T-helper 22 cell (primary cell): ENCODE data around the gene FMNL2.

Experiments
- DNase-seq: peaks from one replicate; pipeline ENCODE4 v3.0.0-alpha.2; 2020; ENCODE audit warnings: low read depth

FMNL2 gene

GRCh38 chr2:152617456-152618192, 282.6 kb downstream of the FMNL2 start:
- DNase-seq, result no peak

DNA sequence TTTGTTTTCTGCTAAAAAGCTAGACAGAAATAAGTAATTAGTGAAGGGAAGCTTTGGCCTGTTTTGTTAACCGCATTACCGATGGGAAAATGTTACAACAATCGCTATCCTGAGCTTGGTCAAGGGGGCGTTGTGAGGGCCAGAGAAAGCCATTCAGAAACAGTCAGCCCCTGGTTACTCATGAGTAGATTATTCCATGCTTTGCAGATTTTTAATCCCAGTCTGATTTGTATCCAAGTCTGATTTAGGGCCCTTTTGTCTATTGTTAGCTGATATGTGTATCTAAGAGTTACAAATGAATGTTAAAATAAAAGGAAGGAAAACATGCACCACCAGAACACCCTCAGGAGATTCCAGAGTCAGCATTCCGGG, 283.2 kb downstream of the FMNL2 start:
- no peak for DNase-seq

- DNase-seq, result no peak
Measured at GRCh38 chr2:152620208-152620607, 285.2 kb downstream of the FMNL2 start.

- no peak for DNase-seq
Measured at GRCh38 chr2:152620985-152621384, 286.0 kb downstream of the FMNL2 start.

GRCh38 chr2:152622219-152622618, 287.2 kb downstream of the FMNL2 start:
- no peak for DNase-seq

- no peak for DNase-seq
Measured at GRCh38 chr2:152623076-152623740, 288.2 kb downstream of the FMNL2 start.

DNA sequence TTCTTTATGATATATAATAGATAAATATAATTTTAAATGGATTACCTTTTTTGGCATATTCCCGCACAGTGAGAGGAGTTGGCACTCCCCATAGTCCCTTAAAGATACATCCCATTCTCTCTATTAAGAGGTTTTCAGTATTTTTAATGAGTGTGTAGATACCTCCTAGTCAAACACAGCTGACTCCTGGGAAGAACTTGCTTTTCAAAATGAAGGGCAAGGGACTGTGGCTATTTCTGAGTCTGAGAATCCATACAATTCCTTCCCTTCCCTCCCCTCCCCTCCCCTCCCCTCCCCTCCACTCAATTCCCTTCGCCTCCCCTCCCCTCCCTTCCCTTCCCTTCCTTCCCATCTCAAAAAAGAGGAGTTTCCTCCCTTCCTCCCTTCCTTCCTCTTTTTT, 288.8 kb downstream of the FMNL2 start:
- DNase-seq, result no peak

- DNase-seq, result no peak
Measured at GRCh38 chr2:152624805-152625204, 289.8 kb downstream of the FMNL2 start.

GRCh38 chr2:152626911-152627339, 292.0 kb downstream of the FMNL2 start:
- DNase-seq, result no peak

DNA sequence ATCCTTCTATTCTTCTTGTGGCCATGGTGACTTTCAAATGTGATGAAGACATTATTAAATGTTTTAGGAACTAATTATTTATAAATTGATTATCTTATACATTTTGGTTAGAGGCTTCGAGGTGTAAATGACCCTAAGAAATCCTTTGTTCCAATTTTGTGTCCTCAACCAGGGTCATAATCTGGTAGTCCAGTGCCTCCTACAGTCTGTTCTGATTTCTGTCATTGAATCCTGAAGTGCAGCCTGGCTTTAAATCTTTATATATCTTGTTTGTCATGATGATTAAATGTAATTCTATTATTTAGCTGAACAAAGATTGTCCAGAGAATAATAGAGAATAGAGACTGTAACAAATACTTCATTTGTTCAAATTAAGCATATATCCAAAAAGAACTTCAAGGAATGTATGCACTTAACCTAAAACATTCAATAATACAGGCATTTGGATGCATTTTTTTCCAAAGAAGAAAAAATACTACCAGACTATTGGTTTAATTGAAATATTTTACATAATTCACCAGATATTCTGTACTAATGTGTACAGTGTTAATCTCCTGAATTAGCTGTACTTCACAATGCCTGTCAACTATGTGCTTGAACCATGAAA, 292.5 kb downstream of the FMNL2 start:
- DNase-seq, result no peak

DNA sequence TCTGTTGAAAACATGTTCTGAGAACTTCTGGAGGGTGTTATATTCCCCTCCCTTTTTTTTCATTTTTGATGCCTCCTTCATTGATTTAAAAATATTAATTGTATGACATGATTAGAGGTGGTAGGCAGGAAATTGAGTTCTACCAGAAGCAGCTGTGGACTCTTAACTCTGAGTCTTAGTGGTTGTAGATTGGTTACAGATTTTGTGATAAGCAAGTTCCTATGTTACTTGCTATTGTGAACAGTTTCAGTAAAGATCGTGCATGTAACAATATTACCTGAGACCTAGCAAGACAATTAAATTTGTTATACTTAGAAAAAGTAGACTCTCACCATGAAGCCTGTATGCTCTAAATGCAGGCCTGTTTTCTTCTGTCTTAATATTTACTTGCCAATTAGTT, 294.2 kb downstream of the FMNL2 start:
- no peak for DNase-seq

DNA sequence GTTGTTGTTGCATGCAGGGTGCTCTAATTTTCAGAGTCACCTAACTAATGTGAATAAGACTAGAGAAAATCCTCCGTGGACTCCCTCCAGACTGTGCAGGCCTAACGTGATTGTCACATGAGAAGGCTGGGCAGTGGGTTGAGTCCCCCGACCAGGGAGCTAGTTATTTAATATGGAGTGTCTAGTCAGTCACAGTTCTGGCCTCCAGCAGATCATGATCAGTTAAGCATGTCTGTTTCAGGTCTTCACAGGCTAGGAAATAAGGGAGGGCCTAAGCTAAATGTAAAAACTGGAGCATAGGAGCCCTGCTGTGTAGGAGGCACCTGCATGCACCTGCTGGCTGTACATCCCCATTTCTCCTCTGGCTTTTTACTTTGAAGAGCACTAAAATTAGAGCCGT, 295.5 kb downstream of the FMNL2 start:
- DNase-seq, result no peak

- DNase-seq, result no peak
Measured at GRCh38 chr2:152632736-152633135, 297.8 kb downstream of the FMNL2 start.

DNA sequence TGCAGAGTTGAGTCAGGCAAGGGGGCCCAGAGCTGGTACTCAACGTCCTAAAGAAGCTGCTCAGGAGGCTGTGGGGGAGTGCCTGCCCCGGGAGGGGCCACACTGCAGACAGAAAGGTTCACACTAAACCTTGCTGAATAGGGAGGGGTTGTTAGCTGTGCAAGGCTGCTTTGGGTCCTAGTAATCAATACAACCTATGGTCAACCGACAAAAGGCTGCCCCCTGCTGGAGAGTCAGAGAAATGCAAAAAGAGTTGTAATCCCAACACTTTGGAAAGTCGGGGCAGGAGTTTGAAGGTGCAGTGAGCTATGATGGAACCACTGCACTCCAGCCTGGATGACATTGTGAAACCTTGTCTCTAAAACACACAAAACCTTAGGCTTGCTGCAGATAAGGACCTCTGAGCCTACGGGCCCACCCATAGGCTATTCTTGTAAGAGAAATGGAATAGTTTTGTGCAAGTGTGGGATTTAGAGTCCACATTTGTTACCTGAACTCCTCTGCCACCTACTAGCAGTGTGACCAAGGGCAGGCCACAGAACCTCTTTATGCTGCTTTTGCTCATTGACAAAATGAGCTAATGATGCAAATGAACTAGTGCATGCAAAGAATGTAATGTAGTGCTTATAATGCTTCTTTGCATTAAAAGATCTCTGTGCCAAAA, 300.8 kb downstream of the FMNL2 start:
- no peak for DNase-seq

GRCh38 chr2:152637251-152637650, 302.3 kb downstream of the FMNL2 start:
- DNase-seq, result no peak

- DNase-seq, result no peak
Measured at GRCh38 chr2:152638056-152638455, 303.1 kb downstream of the FMNL2 start.

- DNase-seq, result no peak
Measured at GRCh38 chr2:152638590-152638989, 303.6 kb downstream of the FMNL2 start.

DNA sequence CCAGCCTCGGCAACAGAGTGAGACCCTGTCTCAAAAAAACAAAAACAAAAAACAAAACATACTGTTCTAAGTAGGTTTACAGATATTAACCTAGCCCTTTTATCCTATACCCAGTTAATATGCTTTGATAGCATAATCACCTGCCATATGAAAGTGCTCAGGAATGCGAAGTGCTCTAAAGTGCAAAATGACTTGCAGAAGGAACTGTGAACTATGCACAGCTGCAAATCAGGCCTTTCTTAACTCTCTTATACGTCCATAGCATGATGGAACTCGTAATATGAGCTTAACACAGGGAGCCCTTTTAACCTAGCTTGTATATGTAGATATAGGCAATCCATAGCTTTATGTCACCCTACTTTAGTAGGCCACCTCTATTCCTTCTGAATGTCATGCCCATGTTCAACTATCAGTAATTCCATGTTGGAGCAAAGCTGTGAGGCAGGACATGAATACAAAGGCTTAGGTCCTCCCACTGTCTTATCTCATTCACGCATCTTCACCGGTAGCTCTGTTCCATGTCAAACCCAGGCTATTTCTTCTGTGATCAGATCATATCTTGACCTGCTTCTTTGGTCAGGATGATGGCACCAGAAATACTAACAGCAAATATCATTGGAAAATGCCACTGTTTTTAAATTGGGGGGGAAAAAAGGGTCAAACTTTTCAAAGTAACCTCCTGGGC, 309.4 kb downstream of the FMNL2 start:
- no peak for DNase-seq

DNA sequence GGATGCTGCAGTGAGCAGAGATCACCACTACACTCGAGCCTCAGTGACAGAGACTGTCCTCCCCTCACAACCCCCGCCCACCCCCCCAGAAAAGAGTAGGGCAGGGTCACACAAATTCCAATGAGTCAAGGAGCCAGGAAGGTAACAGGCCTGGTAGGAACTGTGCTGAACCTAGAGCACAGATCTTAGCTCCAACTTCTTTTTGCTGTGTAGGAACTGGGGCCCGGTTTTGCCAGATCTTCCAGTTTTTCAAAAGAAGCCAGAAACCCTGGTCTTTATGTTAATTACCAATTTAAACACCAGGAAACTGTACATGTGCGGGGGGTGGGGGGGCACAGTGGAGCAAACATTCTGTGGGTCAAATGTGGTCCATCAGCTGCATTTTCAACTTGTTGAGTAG, 311.3 kb downstream of the FMNL2 start:
- DNase-seq, result no peak

GRCh38 chr2:152646775-152647174, 311.8 kb downstream of the FMNL2 start:
- no peak for DNase-seq

DNA sequence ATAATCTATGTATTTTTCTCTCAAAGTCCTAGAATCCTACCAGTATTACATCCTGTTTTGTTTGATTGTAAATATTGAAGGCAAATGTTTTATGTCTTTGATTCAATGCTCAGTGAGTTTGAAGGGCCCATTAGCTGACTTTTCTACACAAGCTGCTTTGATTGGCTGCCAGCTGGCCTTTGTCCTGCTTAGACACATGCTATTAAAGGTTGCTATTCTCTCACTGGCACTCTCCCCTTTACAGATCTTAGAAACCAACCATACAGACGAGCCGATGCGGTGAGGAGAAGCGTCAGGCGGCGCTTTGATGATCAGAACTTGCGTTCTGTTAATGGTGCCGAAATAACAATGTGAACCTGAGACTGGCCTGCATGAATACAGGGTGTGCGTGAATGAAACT, 312.6 kb downstream of the FMNL2 start:
- DNase-seq, result no peak

GRCh38 chr2:152648336-152648735, 313.4 kb downstream of the FMNL2 start:
- DNase-seq, result no peak
